IPS DF 4.7 (cell line): ENCODE measurements around the gene RXRB.
A peak's percentile ranks its signal among the peaks of the same experiment; 100 is the strongest.
"Not testable (repeated sequence)": the region's sequence is repeated elsewhere in the genome, so short reads cannot be mapped to it uniquely, and the experiment has no call there.

Experiments
- DNase-seq: peaks from one replicate; pipeline ENCODE4 v3.0.0-alpha.2; 2013; ENCODE audit warnings: low spot score; ENCODE audit errors: extremely low read depth

The RXRB gene

GRCh38 chr6:33200219-33201146 is at the start of gene RXRB, which contains the start of gene SLC39A7:
Gene RXRB (minus strand): TSS chr6:33200665. CDS start chr6:33200476, 189 bp downstream.
Gene SLC39A7 (plus strand): TSS chr6:33200867. CDS start chr6:33201246, 379 bp downstream.
- DNase-seq: peak; percentile 97

GRCh38 chr6:33249732-33250630 is 49.5 kb upstream of the RXRB start:
- no peak for DNase-seq

- peak; percentile 98 for DNase-seq
Observed at GRCh38 chr6:33248932-33249731, 48.7 kb upstream of the RXRB start.

GRCh38 chr6:33248643-33248931 is 48.1 kb upstream of the RXRB start:
- no peak for DNase-seq

- DNase-seq: peak; percentile 64
Observed at GRCh38 chr6:33247977-33248642, 47.6 kb upstream of the RXRB start.

GRCh38 chr6:33243476-33243875 is 43.0 kb upstream of the RXRB start:
- no peak for DNase-seq

- DNase-seq: no peak
Observed at GRCh38 chr6:33241968-33242367, 41.5 kb upstream of the RXRB start.

- DNase-seq: no peak
Observed at GRCh38 chr6:33237741-33238140, 37.3 kb upstream of the RXRB start.

GRCh38 chr6:33236852-33237251 is 36.4 kb upstream of the RXRB start:
- DNase-seq: no peak

GRCh38 chr6:33236328-33236727 is 35.9 kb upstream of the RXRB start:
- no peak for DNase-seq

GRCh38 chr6:33235221-33235634 is 34.8 kb upstream of the RXRB start:
- DNase-seq: no peak

- not testable (repeated sequence) for DNase-seq
Observed at GRCh38 chr6:33226503-33227120, 26.1 kb upstream of the RXRB start.

GRCh38 chr6:33217681-33218080 is 17.2 kb upstream of the RXRB start:
- DNase-seq: no peak

- DNase-seq: no peak
Observed at GRCh38 chr6:33217246-33217645, 16.8 kb upstream of the RXRB start.

- DNase-seq: no peak
Observed at GRCh38 chr6:33216117-33216649, 15.7 kb upstream of the RXRB start.

- DNase-seq: no peak
Observed at GRCh38 chr6:33215271-33216116, 15.0 kb upstream of the RXRB start.

GRCh38 chr6:33213989-33214335 is 13.5 kb upstream of the RXRB start:
- DNase-seq: no peak

GRCh38 chr6:33213166-33213988 is 12.9 kb upstream of the RXRB start:
- DNase-seq: no peak

GRCh38 chr6:33212857-33213165 is 12.3 kb upstream of the RXRB start:
- DNase-seq: no peak
